ENCODE results near the gene GATA2. TPM values are rescaled to one million over a fixed set of nuclear protein-coding genes. Genes with fewer than 3 reads are reported as not detected.

Gene GATA2
- total RNA-seq, 1 experiment from 2014 or later = 18.6 TPM

DNA sequence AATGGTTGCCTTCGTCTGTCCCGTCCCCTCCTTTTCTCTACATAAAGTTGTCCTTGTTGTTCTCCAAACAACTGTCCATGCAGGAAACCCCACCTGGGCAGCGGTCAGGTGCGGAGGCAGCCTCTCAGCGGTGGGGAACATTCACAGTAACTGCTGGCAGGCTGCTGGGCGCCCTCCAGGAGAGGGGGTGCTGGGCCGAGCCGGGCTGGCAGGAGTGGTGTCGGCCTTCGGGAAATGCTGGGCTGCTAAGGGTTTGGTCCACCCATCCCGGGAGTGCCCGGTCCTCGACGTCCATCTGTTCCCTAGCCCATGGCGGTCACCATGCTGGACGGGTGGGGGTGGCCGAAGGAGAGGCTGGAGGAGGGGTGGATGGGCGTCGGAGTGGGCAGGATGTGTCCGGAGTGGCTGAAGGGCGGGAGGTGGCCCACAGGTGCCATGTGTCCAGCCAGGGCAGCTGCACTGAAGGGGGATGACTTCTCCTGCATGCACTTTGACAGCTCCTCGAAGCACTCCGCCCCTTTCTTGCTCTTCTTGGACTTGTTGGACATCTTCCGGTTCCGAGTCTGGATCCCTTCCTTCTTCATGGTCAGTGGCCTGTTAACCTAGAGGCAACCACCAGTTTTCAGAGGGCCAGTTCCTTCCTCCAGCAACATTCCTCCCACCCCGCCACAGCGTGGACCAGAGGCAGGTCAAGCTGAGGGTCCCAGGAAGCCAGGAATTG lies 12.1 kb downstream of the GATA2 start:
- BruUV-seq (replicated peaks) = no TSS peak
- ChIA-PET CTCF (no interaction called here), POLR2A (no interaction called here)

DNA sequence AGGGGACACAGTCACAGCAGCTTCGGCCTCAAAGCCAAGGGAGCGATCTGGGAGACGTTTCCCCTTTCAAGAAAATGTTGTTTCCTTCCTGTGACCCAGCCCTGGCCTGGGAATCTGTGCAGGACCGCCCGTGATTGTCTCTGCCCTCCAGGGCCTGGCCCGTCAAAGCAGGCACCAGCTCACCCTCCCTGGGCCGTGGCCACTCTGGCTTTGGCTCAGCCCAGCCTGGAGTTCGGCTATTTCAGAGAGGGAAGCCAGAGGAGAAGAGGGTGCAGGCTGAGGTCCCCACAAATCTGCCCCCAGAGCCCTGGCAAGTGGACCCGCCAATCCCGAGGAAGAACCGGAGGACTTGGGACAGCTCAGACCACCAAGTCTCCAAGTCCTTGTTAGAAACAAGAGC lies 12.7 kb downstream of the GATA2 start:
- no peaks in the 10 kb centered on the region for H3K9me3 ChIP-seq (ENCODE audit: control insufficient read depth in 1 of 2, insufficient read depth in 1 of 2, low read depth in 1 of 2, low read length in 2 of 2)
- intact Hi-C loops (cut with micrococcal nuclease) = no loop called here
- H3K4me1 ChIP-seq (ENCODE audit: control insufficient read depth in 1 of 2, insufficient read depth in 2 of 2, low read length in 2 of 2) = no peaks in the 10 kb centered on the region
- peaks cover 0 to 13% of the 10 kb centered on the region in 2 experiments; a peak in 2 of 4 replicates for H3K36me3 ChIP-seq (ENCODE audit: control insufficient read depth in 1 of 2, insufficient read depth in 2 of 2, low read length in 2 of 2)
- H3K9ac ChIP-seq (ENCODE audit: low read length) = no peak overlapping the region
- DNase-seq (ENCODE audit: low read depth, low spot score) = no peak
- no peak for TF ChIP-seq POLR2A (IDR thresholded peaks at IDR 0.05; ENCODE audit: borderline replicate concordance, extremely low read depth, insufficient read depth, insufficient read length)
- TF ChIP-seq, protein P1, sequence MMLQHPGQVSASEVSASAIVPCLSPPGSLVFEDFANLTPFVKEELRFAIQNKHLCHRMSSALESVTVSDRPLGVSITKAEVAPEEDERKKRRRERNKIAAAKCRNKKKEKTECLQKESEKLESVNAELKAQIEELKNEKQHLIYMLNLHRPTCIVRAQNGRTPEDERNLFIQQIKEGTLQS (IDR thresholded peaks at IDR 0.05) = no peak
- no peak for TF ChIP-seq JUND (IDR thresholded peaks at IDR 0.05)
- no peak for TF ChIP-seq ZFX (IDR thresholded peaks at IDR 0.05)
- no peak for TF ChIP-seq SRF (IDR thresholded peaks at IDR 0.05; ENCODE audit: low read depth)
- TF ChIP-seq FOSL1 (IDR thresholded peaks at IDR 0.05; ENCODE audit: low read depth) = no peak
- TF ChIP-seq, protein P2, sequence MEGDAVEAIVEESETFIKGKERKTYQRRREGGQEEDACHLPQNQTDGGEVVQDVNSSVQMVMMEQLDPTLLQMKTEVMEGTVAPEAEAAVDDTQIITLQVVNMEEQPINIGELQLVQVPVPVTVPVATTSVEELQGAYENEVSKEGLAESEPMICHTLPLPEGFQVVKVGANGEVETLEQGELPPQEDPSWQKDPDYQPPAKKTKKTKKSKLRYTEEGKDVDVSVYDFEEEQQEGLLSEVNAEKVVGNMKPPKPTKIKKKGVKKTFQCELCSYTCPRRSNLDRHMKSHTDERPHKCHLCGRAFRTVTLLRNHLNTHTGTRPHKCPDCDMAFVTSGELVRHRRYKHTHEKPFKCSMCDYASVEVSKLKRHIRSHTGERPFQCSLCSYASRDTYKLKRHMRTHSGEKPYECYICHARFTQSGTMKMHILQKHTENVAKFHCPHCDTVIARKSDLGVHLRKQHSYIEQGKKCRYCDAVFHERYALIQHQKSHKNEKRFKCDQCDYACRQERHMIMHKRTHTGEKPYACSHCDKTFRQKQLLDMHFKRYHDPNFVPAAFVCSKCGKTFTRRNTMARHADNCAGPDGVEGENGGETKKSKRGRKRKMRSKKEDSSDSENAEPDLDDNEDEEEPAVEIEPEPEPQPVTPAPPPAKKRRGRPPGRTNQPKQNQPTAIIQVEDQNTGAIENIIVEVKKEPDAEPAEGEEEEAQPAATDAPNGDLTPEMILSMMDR (IDR thresholded peaks at IDR 0.05 in 2 of 3, conservative IDR thresholded peaks at IDR 0.05 in 1 of 3; ENCODE audit: borderline replicate concordance in 1 of 3, insufficient read depth in 1 of 3, low read depth in 2 of 3, low read length in 2 of 3) = no peak
- TF ChIP-seq EZH2phosphoT487 (IDR thresholded peaks at IDR 0.05; ENCODE audit: borderline replicate concordance) = no peak
- TF ChIP-seq, protein P3, sequence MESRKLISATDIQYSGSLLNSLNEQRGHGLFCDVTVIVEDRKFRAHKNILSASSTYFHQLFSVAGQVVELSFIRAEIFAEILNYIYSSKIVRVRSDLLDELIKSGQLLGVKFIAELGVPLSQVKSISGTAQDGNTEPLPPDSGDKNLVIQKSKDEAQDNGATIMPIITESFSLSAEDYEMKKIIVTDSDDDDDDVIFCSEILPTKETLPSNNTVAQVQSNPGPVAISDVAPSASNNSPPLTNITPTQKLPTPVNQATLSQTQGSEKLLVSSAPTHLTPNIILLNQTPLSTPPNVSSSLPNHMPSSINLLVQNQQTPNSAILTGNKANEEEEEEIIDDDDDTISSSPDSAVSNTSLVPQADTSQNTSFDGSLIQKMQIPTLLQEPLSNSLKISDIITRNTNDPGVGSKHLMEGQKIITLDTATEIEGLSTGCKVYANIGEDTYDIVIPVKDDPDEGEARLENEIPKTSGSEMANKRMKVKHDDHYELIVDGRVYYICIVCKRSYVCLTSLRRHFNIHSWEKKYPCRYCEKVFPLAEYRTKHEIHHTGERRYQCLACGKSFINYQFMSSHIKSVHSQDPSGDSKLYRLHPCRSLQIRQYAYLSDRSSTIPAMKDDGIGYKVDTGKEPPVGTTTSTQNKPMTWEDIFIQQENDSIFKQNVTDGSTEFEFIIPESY (IDR thresholded peaks at IDR 0.05; ENCODE audit: extremely low read depth, insufficient replicate concordance, low read length) = no peak
- no peak for TF ChIP-seq ZNF274 (IDR thresholded peaks at IDR 0.05; ENCODE audit: low read depth, low read length)
- TF ChIP-seq EGR1 (IDR thresholded peaks at IDR 0.05; ENCODE audit: low read depth) = no peak
- no peak for TF ChIP-seq CBX3 (IDR thresholded peaks at IDR 0.05; ENCODE audit: low read depth)
- H3K79me2 ChIP-seq (ENCODE audit: insufficient read depth, low read length) = no peaks in the 10 kb centered on the region
- no peaks in the 10 kb centered on the region for H4K20me1 ChIP-seq (ENCODE audit: insufficient read depth)
- no peak for ATAC-seq
- CTCF ChIA-PET = no interaction called here
- no peak overlapping the region for H2AFZ ChIP-seq (ENCODE audit: low read depth, low read length, poor library complexity, severe bottlenecking)
- POLR2A ChIA-PET = no interaction called here
- H3K9me2 ChIP-seq (ENCODE audit: insufficient read depth) = no peaks in the 10 kb centered on the region
- RAD21 ChIA-PET (ENCODE audit: low non-redundant PET in 1 of 2, low total read pairs in 2 of 2, uncharacterized antibody in 2 of 2, unreplicated experiment in 2 of 2) = no interaction called here
- no peak overlapping the region for H3K4me3 ChIP-seq (replicated peaks in 1 of 2; ENCODE audit: low read depth in 1 of 2, low read length in 2 of 2)
- H3K27ac ChIP-seq (ENCODE audit: low read depth, low read length) = no peak overlapping the region
- no peak overlapping the region for H3K4me2 ChIP-seq (ENCODE audit: low read length)
- no TSS peak for BruUV-seq (replicated peaks)
- no peaks in the 10 kb centered on the region for H3K27me3 ChIP-seq (ENCODE audit: insufficient read depth, low read length)

More for the DNA sequence above, 12.1 kb downstream of the GATA2 start:
- H3K4me2 ChIP-seq (ENCODE audit: low read length) = no peak overlapping the region
- no peak overlapping the region for H3K4me3 ChIP-seq (replicated peaks in 1 of 2; ENCODE audit: low read depth in 1 of 2, low read length in 2 of 2)
- H3K4me1 ChIP-seq (ENCODE audit: control insufficient read depth in 1 of 2, insufficient read depth in 2 of 2, low read length in 2 of 2) = no peaks in the 10 kb centered on the region
- ATAC-seq (no peak), DNase-seq (ENCODE audit: low read depth, low spot score) (no peak)
- peaks cover 0 to 16% of the 10 kb centered on the region in 2 experiments; a peak in 2 of 4 replicates for H3K36me3 ChIP-seq (ENCODE audit: control insufficient read depth in 1 of 2, insufficient read depth in 2 of 2, low read length in 2 of 2)
- no peak for TF ChIP-seq POLR2A (IDR thresholded peaks at IDR 0.05; ENCODE audit: borderline replicate concordance, extremely low read depth, insufficient read depth, insufficient read length)
- H3K9me2 ChIP-seq (ENCODE audit: insufficient read depth) = no peaks in the 10 kb centered on the region
- no peaks in the 10 kb centered on the region for H3K27me3 ChIP-seq (ENCODE audit: insufficient read depth, low read length)
- H3K79me2 ChIP-seq (ENCODE audit: insufficient read depth, low read length) = no peaks in the 10 kb centered on the region; the same call in 1 of the 2 replicates
- no peak overlapping the region for H3K9ac ChIP-seq (ENCODE audit: low read length)
- RAD21 ChIA-PET (ENCODE audit: low non-redundant PET in 1 of 2, low total read pairs in 2 of 2, uncharacterized antibody in 2 of 2, unreplicated experiment in 2 of 2) = no interaction called here
- intact Hi-C loops (cut with micrococcal nuclease) = no loop called here
- no peak overlapping the region for H2AFZ ChIP-seq (ENCODE audit: low read depth, low read length, poor library complexity, severe bottlenecking)
- H3K9me3 ChIP-seq (ENCODE audit: control insufficient read depth in 1 of 2, insufficient read depth in 1 of 2, low read depth in 1 of 2, low read length in 2 of 2) = no peaks in the 10 kb centered on the region
- H3K27ac ChIP-seq (ENCODE audit: low read depth, low read length) = no peak overlapping the region
- H4K20me1 ChIP-seq (ENCODE audit: insufficient read depth) = no peaks in the 10 kb centered on the region
